Liver (tissue), 9 donors: ENCODE data around the gene NSMF. TPM values are rescaled to one million over a fixed set of nuclear protein-coding genes. Genes with fewer than 3 reads are reported as not detected.

Experiments
- DNase-seq: peaks from one replicate; pipeline ENCODE4 v3.0.0-alpha.2; 2017; ENCODE audit warnings: low spot score
- H3K27ac ChIP-seq, 2 donors: one replicate each; pipeline ENCODE4 v1.7.0; 2013; ENCODE audit warnings: inconsistent platforms in 2 of 2, low read length in 2 of 2, control low read depth in 1 of 2, low read depth in 1 of 2, mild to moderate bottlenecking in 1 of 2
- H3K27me3 ChIP-seq, 4 donors: one replicate each; pipeline versions ENCODE4 v1.6.1 to v1.7.0; 2013; ENCODE audit warnings: low read length in 3 of 4, inconsistent platforms in 1 of 4, mild to moderate bottlenecking in 1 of 4, moderate library complexity in 1 of 4; ENCODE audit not compliant: control insufficient read depth in 4 of 4, insufficient read depth in 4 of 4
- H3K36me3 ChIP-seq, 4 donors: one replicate each; pipeline versions ENCODE4 v1.6.1 to v1.7.0; 2013; ENCODE audit warnings: low read length in 3 of 4, mild to moderate bottlenecking in 3 of 4, low read depth in 1 of 4, moderate library complexity in 1 of 4; ENCODE audit not compliant: control insufficient read depth in 4 of 4, insufficient read depth in 3 of 4
- H3K4me1 ChIP-seq, 4 donors: one replicate each; pipeline versions ENCODE4 v1.6.1 to v1.7.0; 2013; ENCODE audit warnings: low read length in 3 of 4, mild to moderate bottlenecking in 3 of 4, moderate library complexity in 1 of 4; ENCODE audit not compliant: control insufficient read depth in 4 of 4, insufficient read depth in 4 of 4
- H3K4me3 ChIP-seq, 3 donors: one replicate each; pipeline versions ENCODE4 v1.6.1 to v1.7.0; 2013; ENCODE audit warnings: low read length in 3 of 3, control low read depth in 1 of 3, low read depth in 1 of 3, mild to moderate bottlenecking in 1 of 3
- H3K9ac ChIP-seq, 2 donors: one replicate each; pipeline ENCODE4 v1.7.0; 2013; ENCODE audit warnings: low read length in 2 of 2, mild to moderate bottlenecking in 2 of 2, moderate library complexity in 2 of 2, control low read depth in 1 of 2, low read depth in 1 of 2
- H3K9me3 ChIP-seq, 4 donors: one replicate each; pipeline versions ENCODE4 v1.6.1 to v1.7.0; 2013; ENCODE audit warnings: low read length in 3 of 4; ENCODE audit not compliant: control insufficient read depth in 4 of 4
- ATF3 ChIP-seq: IDR thresholded peaks from 2 replicates; pipeline ENCODE4 v1.6.1; 2016; ENCODE audit warnings: antibody characterized with exemption
- EGR1 ChIP-seq, 2 donors: IDR thresholded peaks; 2 replicates each; pipeline ENCODE4 v1.6.1; 2016 to 2018; ENCODE audit warnings: antibody characterized with exemption in 2 of 2, low read depth in 2 of 2
- FOXA1 ChIP-seq: IDR thresholded peaks from 2 replicates; pipeline ENCODE4 v1.6.1; 2016; ENCODE audit warnings: antibody characterized with exemption
- FOXA2 ChIP-seq: IDR thresholded peaks from 2 replicates; pipeline ENCODE4 v1.6.1; 2016; ENCODE audit warnings: antibody characterized with exemption
- GABPA ChIP-seq, 2 donors: IDR thresholded peaks in 1 of 2; conservative IDR thresholded peaks in 1 of 2; 2 replicates each; pipeline ENCODE4 v1.6.1; 2016; ENCODE audit warnings: antibody characterized with exemption in 2 of 2, mild to moderate bottlenecking in 1 of 2, moderate library complexity in 1 of 2
- HNF4A ChIP-seq, 2 donors: conservative IDR thresholded peaks; 2 replicates each; pipeline ENCODE4 v1.6.1; 2016; ENCODE audit warnings: antibody characterized with exemption in 2 of 2, mild to moderate bottlenecking in 2 of 2
- JUND ChIP-seq, 2 donors: IDR thresholded peaks; 2 replicates each; pipeline ENCODE4 v1.6.1; 2016; ENCODE audit warnings: antibody characterized with exemption in 2 of 2
- NR2F2 ChIP-seq: IDR thresholded peaks from 2 replicates; pipeline ENCODE4 v1.6.1; 2016; ENCODE audit warnings: antibody characterized with exemption
- RXRA ChIP-seq, 2 donors: IDR thresholded peaks; 2 replicates each; pipeline ENCODE4 v1.6.1; 2017 to 2018; ENCODE audit warnings: antibody characterized with exemption in 2 of 2, mild to moderate bottlenecking in 1 of 2
- TAF1 ChIP-seq: conservative IDR thresholded peaks from 2 replicates; pipeline ENCODE4 v1.6.1; 2016; ENCODE audit warnings: antibody characterized with exemption, mild to moderate bottlenecking
- YY1 ChIP-seq: IDR thresholded peaks from 2 replicates; pipeline ENCODE4 v1.6.1; 2016; ENCODE audit warnings: antibody characterized with exemption, mild to moderate bottlenecking
- WGBS: extraction: QIAGEN DNeasy Blood & Tissue Kit; methylation state at CpG from one replicate; pipeline ENCODE4 v1.1.7; 2013; 5-methylcytosine and 5-hydroxymethylcytosine counted together
- polyA plus RNA-seq, 2 donors: library from polyadenylated mRNA; stranded (reverse) in 1 of 2; unstranded in 1 of 2; fragments of 200-250 nt in 1 of 2; fragments of >200 nt in 1 of 2; fragmentation: Nextera tagmentation in 1 of 2; extraction: Ambion mirVana in 1 of 2; gene quantifications; one replicate each; pipeline versions ENCODE4 v1.2.1 to v1.2.3, GENCODE V29; 2013 to 2015
- total RNA-seq, 2 donors: library from RNA; depleted of rRNA; stranded (reverse); fragments of >200 nt; gene quantifications; one replicate each; pipeline ENCODE4 v1.2.3, GENCODE V29; 2014
- TF ChIP-seq, protein P1 (sequence below): IDR thresholded peaks from 2 replicates; pipeline ENCODE4 v1.6.1; 2016; ENCODE audit warnings: antibody characterized with exemption, mild to moderate bottlenecking
- donor health status: healthy.
- donor health status: healthy.
- donor health status: healthy.
- donor health status: healthy.
- donor health status: healthy.

Gene NSMF
- total and polyA plus RNA-seq, 4 donors: 1.7 to 13.5 (median 8.7) TPM

DNA sequence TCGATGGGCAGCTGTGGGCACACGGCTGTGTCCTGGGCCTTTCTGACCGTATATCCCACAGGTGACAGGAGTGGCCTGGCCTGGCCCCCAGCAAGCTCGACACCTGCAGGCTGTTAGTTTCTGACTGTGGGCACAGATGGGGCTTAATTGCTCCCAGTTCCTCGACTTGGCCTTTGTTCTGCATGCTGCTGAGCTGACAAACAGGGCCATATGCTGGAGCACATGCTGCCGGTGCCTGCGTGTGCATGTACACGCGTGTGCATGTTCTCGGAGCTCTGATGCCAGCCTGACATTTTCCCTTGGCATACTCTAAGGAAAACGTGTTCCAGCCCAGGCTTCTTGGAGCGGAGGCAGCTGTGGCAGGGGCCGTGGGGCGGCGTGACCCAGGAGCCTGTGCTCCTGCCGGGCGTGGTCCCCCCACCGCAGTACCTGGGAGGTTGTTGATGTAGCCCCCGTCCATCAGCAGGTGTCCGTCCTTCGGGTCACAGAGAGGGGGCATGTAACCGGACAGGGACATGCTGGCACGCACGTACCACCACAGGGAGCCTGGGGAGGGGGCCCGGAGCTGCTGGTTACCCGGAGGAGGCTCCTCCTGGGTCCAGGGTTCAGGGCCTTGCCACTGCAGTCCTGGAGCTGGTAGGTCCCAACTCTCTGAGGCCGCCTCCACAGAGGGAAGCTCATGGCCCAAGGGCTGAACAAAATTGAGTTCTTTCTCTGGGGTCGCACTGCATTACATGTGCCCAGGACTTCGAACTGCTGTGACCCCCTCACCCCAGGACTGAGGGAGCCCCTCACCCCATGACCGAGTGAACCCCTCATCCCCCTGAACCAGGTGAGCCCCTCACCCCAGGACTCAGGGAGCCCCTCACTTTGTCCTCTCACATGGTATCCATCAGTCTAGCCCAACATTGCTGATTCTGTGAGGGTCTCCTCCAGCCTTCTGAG, 4.1 kb upstream of the NSMF start:
- H3K9ac ChIP-seq: no peak overlapping the region
- 94% methylated on average over 30 of the region's 30 CpGs for WGBS

GRCh38 chr9:137462396-137462985, 3.4 kb upstream of the NSMF start:
- TF ChIP-seq TAF1: no peak
- no peak for TF ChIP-seq EGR1 (IDR thresholded peaks at IDR 0.05; ENCODE audit: low read depth in 2 of 2)
- no peak for TF ChIP-seq YY1
- TF ChIP-seq FOXA1: no peak
- TF ChIP-seq ATF3: no peak
- TF ChIP-seq, protein P1, sequence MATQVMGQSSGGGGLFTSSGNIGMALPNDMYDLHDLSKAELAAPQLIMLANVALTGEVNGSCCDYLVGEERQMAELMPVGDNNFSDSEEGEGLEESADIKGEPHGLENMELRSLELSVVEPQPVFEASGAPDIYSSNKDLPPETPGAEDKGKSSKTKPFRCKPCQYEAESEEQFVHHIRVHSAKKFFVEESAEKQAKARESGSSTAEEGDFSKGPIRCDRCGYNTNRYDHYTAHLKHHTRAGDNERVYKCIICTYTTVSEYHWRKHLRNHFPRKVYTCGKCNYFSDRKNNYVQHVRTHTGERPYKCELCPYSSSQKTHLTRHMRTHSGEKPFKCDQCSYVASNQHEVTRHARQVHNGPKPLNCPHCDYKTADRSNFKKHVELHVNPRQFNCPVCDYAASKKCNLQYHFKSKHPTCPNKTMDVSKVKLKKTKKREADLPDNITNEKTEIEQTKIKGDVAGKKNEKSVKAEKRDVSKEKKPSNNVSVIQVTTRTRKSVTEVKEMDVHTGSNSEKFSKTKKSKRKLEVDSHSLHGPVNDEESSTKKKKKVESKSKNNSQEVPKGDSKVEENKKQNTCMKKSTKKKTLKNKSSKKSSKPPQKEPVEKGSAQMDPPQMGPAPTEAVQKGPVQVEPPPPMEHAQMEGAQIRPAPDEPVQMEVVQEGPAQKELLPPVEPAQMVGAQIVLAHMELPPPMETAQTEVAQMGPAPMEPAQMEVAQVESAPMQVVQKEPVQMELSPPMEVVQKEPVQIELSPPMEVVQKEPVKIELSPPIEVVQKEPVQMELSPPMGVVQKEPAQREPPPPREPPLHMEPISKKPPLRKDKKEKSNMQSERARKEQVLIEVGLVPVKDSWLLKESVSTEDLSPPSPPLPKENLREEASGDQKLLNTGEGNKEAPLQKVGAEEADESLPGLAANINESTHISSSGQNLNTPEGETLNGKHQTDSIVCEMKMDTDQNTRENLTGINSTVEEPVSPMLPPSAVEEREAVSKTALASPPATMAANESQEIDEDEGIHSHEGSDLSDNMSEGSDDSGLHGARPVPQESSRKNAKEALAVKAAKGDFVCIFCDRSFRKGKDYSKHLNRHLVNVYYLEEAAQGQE: no peak
- TF ChIP-seq HNF4A (conservative IDR thresholded peaks at IDR 0.05): no peak
- no peak for TF ChIP-seq NR2F2
- TF ChIP-seq RXRA (IDR thresholded peaks at IDR 0.05): no peak
- Histone ChIP-seq H3K4me1 (peaks cover 0 to 17% (median 10%) of the 10 kb centered on the region in 4 donors), H3K36me3 (peaks cover 0 to 6% (median 0%) of the 10 kb centered on the region in 4 donors), H3K4me3 (no peak overlapping the region), H3K9ac (no peak overlapping the region), H3K9me3 (no peaks in the 10 kb centered on the region), H3K27me3 (no peaks in the 10 kb centered on the region), H3K27ac (no peak overlapping the region)
- DNase-seq: no peak
- 95% methylated on average over 25 of the region's 25 CpGs for WGBS

More for the DNA sequence above, 4.1 kb upstream of the NSMF start:
- TF ChIP-seq, protein P1: no peak
- TF ChIP-seq TAF1 (no peak), ATF3 (no peak), FOXA2 (no peak), JUND (IDR thresholded peaks at IDR 0.05) (no peak), GABPA (IDR thresholded peaks at IDR 0.05 in 1 of 2, conservative IDR thresholded peaks at IDR 0.05 in 1 of 2) (no peak), NR2F2 (no peak), FOXA1 (no peak)
- Histone ChIP-seq H3K27me3 (no peaks in the 10 kb centered on the region), H3K9me3 (no peaks in the 10 kb centered on the region), H3K36me3 (peaks cover 0 to 6% (median 0%) of the 10 kb centered on the region in 4 donors), H3K4me3 (no peak overlapping the region), H3K27ac (no peak overlapping the region), H3K4me1 (peaks cover 0 to 9% (median 5%) of the 10 kb centered on the region in 4 donors)
- DNase-seq: no peak
